Activated T-cell treated with anti-CD3 and anti-CD28 coated beads for 4 hours (primary cell): Measurements from ENCODE around the gene CAPN7.

Experiments
- DNase-seq: peaks from one replicate; pipeline ENCODE4 v3.0.0-alpha.2; 2020

Gene CAPN7

GRCh38 chr3:15279205-15279604 is 73.2 kb downstream of the CAPN7 start:
- no peak for DNase-seq

GRCh38 chr3:15279671-15280402 is 73.8 kb downstream of the CAPN7 start:
- no peak for DNase-seq

- DNase-seq = no peak
These were observed 74.9 kb downstream of the CAPN7 start for GRCh38 chr3:15280853-15281532.

GRCh38 chr3:15281817-15282216 is 75.8 kb downstream of the CAPN7 start:
- no peak for DNase-seq

GRCh38 chr3:15283702-15284101 is 77.7 kb downstream of the CAPN7 start:
- DNase-seq = no peak

- no peak for DNase-seq
These were observed 78.3 kb downstream of the CAPN7 start for GRCh38 chr3:15284121-15284889.

- DNase-seq = no peak
These were observed 80.0 kb downstream of the CAPN7 start for GRCh38 chr3:15286022-15286421.

- no peak for DNase-seq
These were observed 81.7 kb downstream of the CAPN7 start for GRCh38 chr3:15287565-15288330.

- no peak for DNase-seq
These were observed 82.4 kb downstream of the CAPN7 start for GRCh38 chr3:15288331-15289035.

- DNase-seq = no peak
These were observed 83.6 kb downstream of the CAPN7 start for GRCh38 chr3:15289661-15290060.

GRCh38 chr3:15290736-15291135 is 84.7 kb downstream of the CAPN7 start:
- DNase-seq = no peak

- no peak for DNase-seq
These were observed 85.8 kb downstream of the CAPN7 start for GRCh38 chr3:15291589-15292541.

- DNase-seq = no peak
These were observed 86.9 kb downstream of the CAPN7 start for GRCh38 chr3:15292765-15293522.

GRCh38 chr3:15294929-15295328 is 88.9 kb downstream of the CAPN7 start:
- DNase-seq = no peak

GRCh38 chr3:15295506-15295905 is 89.5 kb downstream of the CAPN7 start:
- DNase-seq = no peak

GRCh38 chr3:15297608-15298350 is 91.7 kb downstream of the CAPN7 start:
- no peak for DNase-seq

GRCh38 chr3:15298504-15298903 is 92.5 kb downstream of the CAPN7 start:
- no peak for DNase-seq

- DNase-seq = no peak
These were observed 93.0 kb downstream of the CAPN7 start for GRCh38 chr3:15299036-15299435.

- no peak for DNase-seq
These were observed 94.5 kb downstream of the CAPN7 start for GRCh38 chr3:15300323-15301078.
